ENCODE data around the gene PTRHD1. TPM values are rescaled to one million over a fixed set of nuclear protein-coding genes. Genes with fewer than 3 reads are reported as not detected.
A peak's percentile ranks its signal among the peaks of the same experiment; 100 is the strongest.
"Not testable (repeated sequence)": the region's sequence is repeated elsewhere in the genome, so short reads cannot be mapped to it uniquely, and the experiment has no call there.

The PTRHD1 gene
- polyA plus RNA-seq, 1 donor = 38.6 TPM

GRCh38 chr2:24809316-24810007, 16.3 kb upstream of the PTRHD1 start:
- Histone ChIP-seq H3K27ac (ENCODE audit: low read length) (no peak overlapping the region), H3K9me3 (ENCODE audit: control insufficient read depth, low read depth, low read length) (peaks cover 3% of the 10 kb centered on the region), H3K4me3 (ENCODE audit: low read length) (no peak overlapping the region), H3K4me1 (ENCODE audit: control insufficient read depth, insufficient read depth, low read length) (no peaks in the 10 kb centered on the region), H3K27me3 (ENCODE audit: control insufficient read depth, insufficient read depth, low read length) (no peaks in the 10 kb centered on the region), H3K36me3 (ENCODE audit: control insufficient read depth, insufficient read depth, low read length) (peaks cover 4% of the 10 kb centered on the region)
- 100% methylated on average over 3 of the region's 4 CpGs for WGBS (ENCODE audit: insufficient coverage, low lambda C conversion rate)
- no peak for DNase-seq

- H3K4me3 ChIP-seq (ENCODE audit: low read length) = no peak overlapping the region
- H3K36me3 ChIP-seq (ENCODE audit: control insufficient read depth, insufficient read depth, low read length) = peaks cover 4% of the 10 kb centered on the region
- H3K27me3 ChIP-seq (ENCODE audit: control insufficient read depth, insufficient read depth, low read length) = no peaks in the 10 kb centered on the region
- peaks cover 3% of the 10 kb centered on the region for H3K9me3 ChIP-seq (ENCODE audit: control insufficient read depth, low read depth, low read length)
- no peaks in the 10 kb centered on the region for H3K4me1 ChIP-seq (ENCODE audit: control insufficient read depth, insufficient read depth, low read length)
- no peak for DNase-seq
- no peak overlapping the region for H3K27ac ChIP-seq (ENCODE audit: low read length)
These were observed 13.5 kb upstream of the PTRHD1 start for GRCh38 chr2:24806661-24807036.

- not testable (repeated sequence) for H3K27ac ChIP-seq (ENCODE audit: low read length); H3K27me3 ChIP-seq (ENCODE audit: control insufficient read depth, insufficient read depth, low read length); H3K4me3 ChIP-seq (ENCODE audit: low read length); H3K4me1 ChIP-seq (ENCODE audit: control insufficient read depth, insufficient read depth, low read length); H3K9me3 ChIP-seq (ENCODE audit: control insufficient read depth, low read depth, low read length); DNase-seq; H3K36me3 ChIP-seq (ENCODE audit: control insufficient read depth, insufficient read depth, low read length)
- 100% methylated on average over 1 of the region's 25 CpGs for WGBS (ENCODE audit: insufficient coverage, low lambda C conversion rate)
These were observed 12.8 kb upstream of the PTRHD1 start for GRCh38 chr2:24805811-24806660.

GRCh38 chr2:24800487-24800886, 7.3 kb upstream of the PTRHD1 start:
- H3K36me3 ChIP-seq (ENCODE audit: control insufficient read depth, insufficient read depth, low read length); H3K27ac ChIP-seq (ENCODE audit: low read length); DNase-seq; H3K4me1 ChIP-seq (ENCODE audit: control insufficient read depth, insufficient read depth, low read length); H3K9me3 ChIP-seq (ENCODE audit: control insufficient read depth, low read depth, low read length); H3K27me3 ChIP-seq (ENCODE audit: control insufficient read depth, insufficient read depth, low read length); H3K4me3 ChIP-seq (ENCODE audit: low read length): not testable (repeated sequence)
- WGBS (ENCODE audit: insufficient coverage, low lambda C conversion rate) = no CpG with 5 or more reads among the region's 5 CpGs

- H3K27ac ChIP-seq (ENCODE audit: low read length) = no peak overlapping the region
- no peaks in the 10 kb centered on the region for H3K27me3 ChIP-seq (ENCODE audit: control insufficient read depth, insufficient read depth, low read length)
- WGBS (ENCODE audit: insufficient coverage, low lambda C conversion rate) = 100% methylated on average over 2 of the region's 2 CpGs
- peaks cover 10% of the 10 kb centered on the region for H3K36me3 ChIP-seq (ENCODE audit: control insufficient read depth, insufficient read depth, low read length)
- H3K9me3 ChIP-seq (ENCODE audit: control insufficient read depth, low read depth, low read length) = no peaks in the 10 kb centered on the region
- no peak overlapping the region for H3K4me3 ChIP-seq (ENCODE audit: low read length)
- no peaks in the 10 kb centered on the region for H3K4me1 ChIP-seq (ENCODE audit: control insufficient read depth, insufficient read depth, low read length)
- no peak for DNase-seq
These were observed 4.5 kb upstream of the PTRHD1 start for GRCh38 chr2:24797644-24798043.

GRCh38 chr2:24793761-24794435, 707 bp upstream of the PTRHD1 start:
- Histone ChIP-seq H3K9me3 (ENCODE audit: control insufficient read depth, low read depth, low read length) (no peaks in the 10 kb centered on the region), H3K4me3 (ENCODE audit: low read length) (peak overlapping the region; percentile 70), H3K36me3 (ENCODE audit: control insufficient read depth, insufficient read depth, low read length) (peaks cover 11% of the 10 kb centered on the region), H3K27me3 (ENCODE audit: control insufficient read depth, insufficient read depth, low read length) (no peaks in the 10 kb centered on the region), H3K4me1 (ENCODE audit: control insufficient read depth, insufficient read depth, low read length) (peaks cover 7% of the 10 kb centered on the region), H3K27ac (ENCODE audit: low read length) (peak overlapping the region; percentile 89)
- DNase-seq = peak in 1 of 2 donors; percentile 42
- no CpG with 5 or more reads among the region's 14 CpGs for WGBS (ENCODE audit: insufficient coverage, low lambda C conversion rate)

- no CpG with 5 or more reads among the region's 6 CpGs for WGBS (ENCODE audit: insufficient coverage, low lambda C conversion rate)
- H3K27ac ChIP-seq (ENCODE audit: low read length) = peak overlapping the region; percentile 89
- H3K9me3 ChIP-seq (ENCODE audit: control insufficient read depth, low read depth, low read length) = no peaks in the 10 kb centered on the region
- H3K36me3 ChIP-seq (ENCODE audit: control insufficient read depth, insufficient read depth, low read length) = peaks cover 11% of the 10 kb centered on the region
- DNase-seq = no peak
- H3K4me3 ChIP-seq (ENCODE audit: low read length) = peak overlapping the region; percentile 70
- H3K27me3 ChIP-seq (ENCODE audit: control insufficient read depth, insufficient read depth, low read length) = no peaks in the 10 kb centered on the region
- H3K4me1 ChIP-seq (ENCODE audit: control insufficient read depth, insufficient read depth, low read length) = peaks cover 7% of the 10 kb centered on the region
These were observed 683 bp downstream of the PTRHD1 start for GRCh38 chr2:24792542-24792873.

GRCh38 chr2:24791452-24791851, 1.7 kb downstream of the PTRHD1 start:
- no peak for DNase-seq
- H3K27ac ChIP-seq (ENCODE audit: low read length) = no peak overlapping the region
- H3K9me3 ChIP-seq (ENCODE audit: control insufficient read depth, low read depth, low read length) = no peaks in the 10 kb centered on the region
- no peaks in the 10 kb centered on the region for H3K27me3 ChIP-seq (ENCODE audit: control insufficient read depth, insufficient read depth, low read length)
- H3K36me3 ChIP-seq (ENCODE audit: control insufficient read depth, insufficient read depth, low read length) = peaks cover 8% of the 10 kb centered on the region
- H3K4me1 ChIP-seq (ENCODE audit: control insufficient read depth, insufficient read depth, low read length) = peaks cover 7% of the 10 kb centered on the region
- no peak overlapping the region for H3K4me3 ChIP-seq (ENCODE audit: low read length)
- no CpG with 5 or more reads among the region's 5 CpGs for WGBS (ENCODE audit: insufficient coverage, low lambda C conversion rate)

- no peaks in the 10 kb centered on the region for H3K27me3 ChIP-seq (ENCODE audit: control insufficient read depth, insufficient read depth, low read length)
- DNase-seq = no peak
- WGBS (ENCODE audit: insufficient coverage, low lambda C conversion rate) = 63% methylated on average over 1 of the region's 3 CpGs
These were observed 4.4 kb downstream of the PTRHD1 start for GRCh38 chr2:24788816-24789215.

GRCh38 chr2:24787532-24787931, 5.7 kb downstream of the PTRHD1 start:
- DNase-seq = no peak
- no peak overlapping the region for H3K27ac ChIP-seq (ENCODE audit: low read length)
- WGBS (ENCODE audit: insufficient coverage, low lambda C conversion rate) = 86% methylated on average over 2 of the region's 2 CpGs
- H3K27me3 ChIP-seq (ENCODE audit: control insufficient read depth, insufficient read depth, low read length) = no peaks in the 10 kb centered on the region
- no peak overlapping the region for H3K4me3 ChIP-seq (ENCODE audit: low read length)
- H3K36me3 ChIP-seq (ENCODE audit: control insufficient read depth, insufficient read depth, low read length) = peaks cover 8% of the 10 kb centered on the region
- no peaks in the 10 kb centered on the region for H3K9me3 ChIP-seq (ENCODE audit: control insufficient read depth, low read depth, low read length)
- peaks cover 7% of the 10 kb centered on the region for H3K4me1 ChIP-seq (ENCODE audit: control insufficient read depth, insufficient read depth, low read length)

More at GRCh38 chr2:24788816-24789215, 4.4 kb downstream of the PTRHD1 start:
- Histone ChIP-seq H3K36me3 (ENCODE audit: control insufficient read depth, insufficient read depth, low read length) (peaks cover 8% of the 10 kb centered on the region), H3K4me1 (ENCODE audit: control insufficient read depth, insufficient read depth, low read length) (peaks cover 7% of the 10 kb centered on the region), H3K27ac (ENCODE audit: low read length) (no peak overlapping the region), H3K4me3 (ENCODE audit: low read length) (no peak overlapping the region), H3K9me3 (ENCODE audit: control insufficient read depth, low read depth, low read length) (no peaks in the 10 kb centered on the region)

Data from large intestine (tissue), 3 donors.